Fibroblast of the conjunctiva (primary cell): Measurements from ENCODE around the gene DRG2.

Source experiments
- DNase-seq: peaks from one replicate; pipeline ENCODE4 v3.0.0-alpha.2; 2010; ENCODE audit warnings: low read depth

DRG2 gene

GRCh38 chr17:18144261-18144660 is 56.5 kb downstream of the DRG2 start:
- DNase-seq = no peak

GRCh38 chr17:18144855-18145254 is 57.1 kb downstream of the DRG2 start:
- no peak for DNase-seq

- no peak for DNase-seq
These were observed 58.1 kb downstream of the DRG2 start for GRCh38 chr17:18145811-18146210.

GRCh38 chr17:18146259-18146658 is 58.5 kb downstream of the DRG2 start:
- DNase-seq = no peak

GRCh38 chr17:18146980-18147379 is 59.2 kb downstream of the DRG2 start:
- DNase-seq = no peak

- no peak for DNase-seq
These were observed 60.8 kb downstream of the DRG2 start for GRCh38 chr17:18148586-18148985.

GRCh38 chr17:18151290-18151689 is 63.5 kb downstream of the DRG2 start:
- DNase-seq = no peak

GRCh38 chr17:18155179-18155578 is 67.4 kb downstream of the DRG2 start:
- no peak for DNase-seq

- no peak for DNase-seq
These were observed 68.6 kb downstream of the DRG2 start for GRCh38 chr17:18156171-18156975.

GRCh38 chr17:18156976-18157280 is 69.2 kb downstream of the DRG2 start:
- no peak for DNase-seq
